ENCODE measurements around the gene TMEFF2.

DNA sequence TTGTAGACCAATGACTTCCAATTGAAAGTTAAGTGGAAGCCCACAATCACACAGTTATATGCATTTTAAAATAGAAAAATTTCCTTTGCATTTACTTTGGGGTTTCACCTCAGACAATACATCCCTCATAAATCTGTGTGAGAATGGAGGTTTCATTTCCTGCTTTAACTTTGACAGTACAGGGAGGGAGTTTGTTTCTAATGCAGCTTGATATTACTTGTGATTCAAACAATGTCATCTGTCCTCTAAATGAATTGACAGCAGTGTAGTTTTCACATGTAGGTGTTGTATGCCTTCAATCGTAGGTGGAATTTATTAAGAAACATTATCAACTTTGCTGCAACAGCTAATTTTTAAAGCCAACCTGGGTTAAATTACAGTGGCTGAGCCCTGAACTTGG, 75.2 kb downstream of the TMEFF2 start:
- TF ChIP-seq CTCF (conservative IDR thresholded peaks at IDR 0.05; ENCODE audit: low read length) (no peak), EZH2phosphoT487 (IDR thresholded peaks at IDR 0.05; ENCODE audit: borderline replicate concordance) (no peak)

All from Loucy (cell line).